Common myeloid progenitor, CD34-positive (primary cell): ENCODE measurements around the gene C7orf25.

ENCODE experiments used
- CTCF ChIA-PET: fragments of 350-600 bp; sonication (Branson Sonifier 250); formaldehyde crosslinking; loops from one replicate; lab custom pipeline; 2021; ENCODE audit warnings: antibody characterized with exemption; lab: Charles Lee
- POLR2A ChIA-PET: fragments of 350-600 bp; sonication (Branson Sonifier 250); formaldehyde crosslinking; loops from one replicate; lab custom pipeline; 2021; ENCODE audit warnings: antibody characterized with exemption; lab: Charles Lee
- DNase-seq, 3 donors: peaks; one replicate each; pipeline versions ENCODE4 v3.0.0 to v3.0.0-alpha.2; 2013
- H3K27ac ChIP-seq, 2 experiments: 1 replicate in 1 of 2; 2 replicates in 1 of 2; pipeline ENCODE4 v1.7.0; 2013; ENCODE audit warnings: inconsistent platforms in 2 of 2, low read length in 2 of 2, mild to moderate bottlenecking in 2 of 2, low read depth in 1 of 2, moderate library complexity in 1 of 2; ENCODE audit not compliant: severe bottlenecking in 2 of 2, insufficient read depth in 1 of 2, poor library complexity in 1 of 2
- H3K27me3 ChIP-seq, 5 experiments: replicated peaks in 2 of 5; 1 replicate in 3 of 5; 2 replicates in 2 of 5; pipeline versions ENCODE4 v1.6.1 to v1.7.0; 2013; ENCODE audit warnings: low read length in 4 of 5, mild to moderate bottlenecking in 2 of 5, moderate library complexity in 2 of 5, inconsistent platforms in 1 of 5; ENCODE audit not compliant: insufficient read depth in 5 of 5, control insufficient read depth in 4 of 5
- H3K36me3 ChIP-seq, 4 experiments: 1 replicate in 2 of 4; 2 replicates in 2 of 4; pipeline versions ENCODE4 v1.6.1 to v1.7.0; 2013; ENCODE audit warnings: low read length in 3 of 4, control low read depth in 1 of 4, mild to moderate bottlenecking in 1 of 4; ENCODE audit not compliant: control insufficient read depth in 4 of 4, insufficient read depth in 4 of 4
- H3K4me1 ChIP-seq, 4 experiments: 1 replicate in 3 of 4; 2 replicates in 1 of 4; pipeline versions ENCODE4 v1.6.1 to v1.7.1; 2013; ENCODE audit warnings: low read length in 3 of 4, mild to moderate bottlenecking in 3 of 4, control low read depth in 1 of 4, inconsistent platforms in 1 of 4, moderate library complexity in 1 of 4; ENCODE audit not compliant: control insufficient read depth in 4 of 4, insufficient read depth in 4 of 4; ENCODE audit errors: control extremely low read depth in 1 of 4
- H3K4me3 ChIP-seq, 7 experiments: 1 replicate in 4 of 7; 2 replicates in 3 of 7; pipeline versions ENCODE4 v1.5.1 to v1.7.0; 2013; ENCODE audit warnings: mild to moderate bottlenecking in 7 of 7, low read length in 6 of 7, moderate library complexity in 6 of 7, inconsistent platforms in 2 of 7, low read depth in 2 of 7, control low read depth in 1 of 7; ENCODE audit not compliant: insufficient read depth in 4 of 7, control insufficient read depth in 1 of 7; ENCODE audit errors: extremely low read depth in 1 of 7
- H3K9me3 ChIP-seq, 5 experiments: 1 replicate in 4 of 5; 2 replicates in 1 of 5; pipeline versions ENCODE4 v1.6.1 to v1.7.1; 2013; ENCODE audit warnings: low read length in 4 of 5, mild to moderate bottlenecking in 2 of 5, inconsistent platforms in 1 of 5, low read depth in 1 of 5, moderate library complexity in 1 of 5; ENCODE audit not compliant: control insufficient read depth in 4 of 5, insufficient read depth in 2 of 5; ENCODE audit errors: control extremely low read depth in 1 of 5
- WGBS: methylation state at CpG from one replicate; pipeline ENCODE4 v1.1.5; 2013; ENCODE audit not compliant: insufficient coverage; 5-methylcytosine and 5-hydroxymethylcytosine counted together

The C7orf25 gene

GRCh38 chr7:42930889-42931288, 19.0 kb upstream of the C7orf25 start:
- Histone ChIP-seq H3K9me3 (no peaks in the 10 kb centered on the region), H3K4me1 (peaks cover 13 to 52% (median 28%) of the 10 kb centered on the region in 4 experiments), H3K36me3 (peaks cover 3 to 18% (median 9%) of the 10 kb centered on the region in 4 experiments), H3K27me3 (no peaks in the 10 kb centered on the region), H3K4me3 (peak overlapping the region in 6 of 7 experiments; percentile 96 to 100 (median 98)), H3K27ac (peak overlapping the region; percentile 85 to 92)
- 25% methylated on average over 1 of the region's 5 CpGs for WGBS
- no peak for DNase-seq
- CTCF ChIA-PET, result interaction anchor here (1.2 to 3.1 kb wide), 5 partner anchors 9 to 32 kb away, joined by 3 to 16 read pairs (median 3); no protein-coding TSS in a partner anchor
- POLR2A ChIA-PET, result no interaction called here

- H3K4me1 ChIP-seq, result peaks cover 13 to 62% (median 30%) of the 10 kb centered on the region in 4 experiments
- no peak overlapping the region for H3K27ac ChIP-seq
- no peaks in the 10 kb centered on the region for H3K27me3 ChIP-seq
- POLR2A ChIA-PET, result no interaction called here
- CTCF ChIA-PET, result interaction anchor here (0.9 to 2.9 kb wide), 5 partner anchors 12 to 987 kb away, joined by 3 to 8 read pairs (median 4); no protein-coding TSS in a partner anchor
- 61% methylated on average over 3 of the region's 3 CpGs for WGBS
- H3K4me3 ChIP-seq, result peak overlapping the region in 1 of 7 experiments; percentile 20
- no peak for DNase-seq
- no peaks in the 10 kb centered on the region for H3K9me3 ChIP-seq
- H3K36me3 ChIP-seq, result peaks cover 0 to 20% (median 10%) of the 10 kb centered on the region in 4 experiments
These were observed 17.6 kb upstream of the C7orf25 start for GRCh38 chr7:42929449-42929848.

- Histone ChIP-seq H3K27me3 (no peaks in the 10 kb centered on the region), H3K36me3 (peaks cover 0 to 26% (median 15%) of the 10 kb centered on the region in 4 experiments), H3K27ac (no peak overlapping the region), H3K9me3 (no peaks in the 10 kb centered on the region), H3K4me1 (peaks cover 13 to 62% (median 30%) of the 10 kb centered on the region in 4 experiments), H3K4me3 (no peak overlapping the region)
- CTCF ChIA-PET, result interaction anchor here (0.9 to 2.9 kb wide), 5 partner anchors 13 to 986 kb away, joined by 3 to 8 read pairs (median 4); no protein-coding TSS in a partner anchor
- POLR2A ChIA-PET, result no interaction called here
- DNase-seq, result peak in 2 of 3 donors; percentile 43 to 60
- WGBS, result 61% methylated on average over 3 of the region's 3 CpGs
These were observed 16.9 kb upstream of the C7orf25 start for GRCh38 chr7:42928754-42929153.

- ChIA-PET POLR2A (interaction anchor here (0.6 kb wide), 1 partner anchor 323 kb away, joined by 3 read pairs; no protein-coding TSS in a partner anchor), CTCF (interaction anchor here (0.6 to 1.9 kb wide), 3 partner anchors 9 to 336 kb away, joined by 3 to 4 read pairs (median 4); no protein-coding TSS in a partner anchor)
- Histone ChIP-seq H3K27me3 (no peaks in the 10 kb centered on the region), H3K27ac (peak overlapping the region in 1 of 2 experiments; percentile 41), H3K36me3 (peaks cover 21 to 47% (median 34%) of the 10 kb centered on the region in 4 experiments), H3K4me3 (peak overlapping the region in 1 of 7 experiments; percentile 3), H3K4me1 (peaks cover 8 to 51% (median 24%) of the 10 kb centered on the region in 4 experiments), H3K9me3 (no peaks in the 10 kb centered on the region)
- no CpG with 5 or more reads among the region's 5 CpGs for WGBS
- DNase-seq, result peak in 2 of 3 donors; percentile 25 to 31
These were observed 14.3 kb upstream of the C7orf25 start for GRCh38 chr7:42926204-42926603.

GRCh38 chr7:42925630-42926029, 13.8 kb upstream of the C7orf25 start:
- no CpG with 5 or more reads among the region's 1 CpG for WGBS
- H3K27me3 ChIP-seq, result no peaks in the 10 kb centered on the region
- ChIA-PET POLR2A (no interaction called here), CTCF (interaction anchor here (1.0 to 1.9 kb wide), 2 partner anchors 8 to 337 kb away, joined by 4 read pairs; no protein-coding TSS in a partner anchor)
- peak overlapping the region in 1 of 2 experiments; percentile 41 for H3K27ac ChIP-seq
- no peak for DNase-seq
- H3K4me3 ChIP-seq, result peak overlapping the region in 1 of 7 experiments; percentile 8
- H3K4me1 ChIP-seq, result peaks cover 6 to 46% (median 20%) of the 10 kb centered on the region in 4 experiments
- no peaks in the 10 kb centered on the region for H3K9me3 ChIP-seq
- H3K36me3 ChIP-seq, result peaks cover 21 to 52% (median 36%) of the 10 kb centered on the region in 4 experiments

GRCh38 chr7:42924223-42924838, 12.5 kb upstream of the C7orf25 start:
- H3K27me3 ChIP-seq, result no peaks in the 10 kb centered on the region
- no peak overlapping the region for H3K27ac ChIP-seq
- ChIA-PET CTCF (interaction anchor here (0.7 to 1.7 kb wide), 4 partner anchors 8 to 36 kb away, joined by 3 to 5 read pairs (median 4); partner anchors contain the start of genes MRPL32 and PSMA2), POLR2A (no interaction called here)
- DNase-seq, result no peak
- H3K36me3 ChIP-seq, result peaks cover 26 to 62% (median 44%) of the 10 kb centered on the region in 4 experiments
- H3K4me3 ChIP-seq, result no peak overlapping the region
- WGBS, result no CpG with 5 or more reads among the region's 5 CpGs
- H3K4me1 ChIP-seq, result peaks cover 0 to 33% (median 12%) of the 10 kb centered on the region in 4 experiments
- H3K9me3 ChIP-seq, result no peaks in the 10 kb centered on the region
